Neural cell (in vitro differentiated cells): ENCODE measurements around the gene ITGA11. TPM values are rescaled to one million over a fixed set of nuclear protein-coding genes. Genes with fewer than 3 reads are reported as not detected.

ENCODE experiments used
- H2AFZ ChIP-seq: fragments of 200-600, 300-800 bp; sonication (generic), shearing (Covaris generic); 2 replicates; pipeline ENCODE4 v1.6.0; 2014; ENCODE audit warnings: low read depth, mild to moderate bottlenecking, antibody characterized with exemption, low read length, moderate library complexity
- H3F3A ChIP-seq: fragments of 200-600 bp; shearing (Covaris generic); 2 replicates; pipeline ENCODE4 v1.6.1; 2016; ENCODE audit warnings: mild to moderate bottlenecking, moderate library complexity, mixed read lengths, antibody characterized with exemption, low read length; ENCODE audit not compliant: insufficient read depth, poor library complexity, severe bottlenecking
- H3K27ac ChIP-seq: fragments of 200-600, 300-800 bp; sonication (generic), shearing (Covaris generic); 2 replicates; pipeline ENCODE4 v1.5.1; 2014; ENCODE audit warnings: mild to moderate bottlenecking, low read length, moderate library complexity
- H3K27me3 ChIP-seq: fragments of 300-800, 200-600 bp; sonication (generic), shearing (Covaris generic); 2 replicates; pipeline ENCODE4 v1.6.0; 2014; ENCODE audit warnings: mild to moderate bottlenecking, low read depth, low read length, moderate library complexity; ENCODE audit not compliant: insufficient read depth
- H3K36me3 ChIP-seq: fragments of 300-800, 200-600 bp; sonication (generic), shearing (Covaris generic); 2 replicates; pipeline ENCODE4 v1.5.1; 2014; ENCODE audit warnings: mild to moderate bottlenecking, antibody characterized with exemption, low read length, moderate library complexity; ENCODE audit not compliant: insufficient read depth
- H3K4me2 ChIP-seq: fragments of 300-800, 200-600 bp; sonication (generic), shearing (Covaris generic); 2 replicates; pipeline ENCODE4 v1.6.0; 2014; ENCODE audit warnings: mild to moderate bottlenecking, low read length
- H3K4me3 ChIP-seq: fragments of 300-800, 200-600 bp; sonication (generic), shearing (Covaris generic); 2 replicates; pipeline ENCODE4 v1.5.1; 2014; ENCODE audit warnings: mild to moderate bottlenecking, low read length, moderate library complexity
- H3K79me2 ChIP-seq: fragments of 200-600 bp; shearing (Covaris generic); replicated peaks from 2 replicates; pipeline ENCODE4 v1.6.0; 2014; ENCODE audit warnings: mild to moderate bottlenecking, low read length, moderate library complexity; ENCODE audit not compliant: insufficient read depth
- H3K9ac ChIP-seq: fragments of 300-800, 200-600 bp; sonication (generic), shearing (Covaris generic); 2 replicates; pipeline ENCODE4 v1.6.1; 2016; ENCODE audit warnings: mild to moderate bottlenecking, low read length, mixed read lengths
- H3K9me2 ChIP-seq: fragments of 200-600 bp; shearing (Covaris generic); 2 replicates; pipeline ENCODE4 v1.6.1; 2016; ENCODE audit warnings: mild to moderate bottlenecking, low read length, mixed read lengths; ENCODE audit not compliant: insufficient read depth
- H3K9me3 ChIP-seq: fragments of 200-600, 300-800 bp; sonication (generic), shearing (Covaris generic); 2 replicates; pipeline ENCODE4 v1.6.1; 2016; ENCODE audit warnings: mild to moderate bottlenecking, mixed run types, low read length, moderate library complexity, mixed read lengths
- H4K20me1 ChIP-seq: fragments of 200-600 bp; shearing (Covaris generic); 2 replicates; pipeline ENCODE4 v1.6.1; 2016; ENCODE audit warnings: mild to moderate bottlenecking, mixed run types; ENCODE audit not compliant: insufficient read depth
- CTCF ChIP-seq: fragments of 450-650 bp; IDR thresholded peaks from 2 replicates; pipeline ENCODE4 v1.5.1; 2014; ENCODE audit warnings: antibody characterized with exemption, mild to moderate bottlenecking, moderate library complexity; ENCODE audit not compliant: poor library complexity, severe bottlenecking
- EP300 ChIP-seq: fragments of 450-650 bp; conservative IDR thresholded peaks from 2 replicates; pipeline ENCODE4 v1.6.1; 2014; ENCODE audit warnings: antibody characterized with exemption, mild to moderate bottlenecking, moderate library complexity; ENCODE audit not compliant: poor library complexity, severe bottlenecking
- EZH2 ChIP-seq: fragments of 200-600, 300-800 bp; shearing (Covaris generic), sonication (generic); IDR thresholded peaks from 2 replicates; pipeline ENCODE4 v1.6.1; 2014; ENCODE audit warnings: antibody characterized with exemption, low read length, borderline replicate concordance, mild to moderate bottlenecking; ENCODE audit not compliant: insufficient read depth, poor library complexity, severe bottlenecking
- MXI1 ChIP-seq: fragments of 450-650 bp; conservative IDR thresholded peaks from 2 replicates; pipeline ENCODE4 v1.6.1; 2014; ENCODE audit warnings: antibody characterized with exemption, mild to moderate bottlenecking; ENCODE audit not compliant: poor library complexity, severe bottlenecking
- POLR2AphosphoS5 ChIP-seq: IDR thresholded peaks from 2 replicates; pipeline ENCODE4 v1.6.1; 2012
- RAD21 ChIP-seq: fragments of 450-650 bp; conservative IDR thresholded peaks from 2 replicates; pipeline ENCODE4 v1.6.1; 2014; ENCODE audit warnings: antibody characterized with exemption, mild to moderate bottlenecking, moderate library complexity
- SMC3 ChIP-seq: fragments of 450-650 bp; conservative IDR thresholded peaks from 2 replicates; pipeline ENCODE4 v1.6.1; 2014; ENCODE audit warnings: antibody characterized with exemption, mild to moderate bottlenecking, moderate library complexity; ENCODE audit not compliant: poor library complexity
- TAF1 ChIP-seq: IDR thresholded peaks from 2 replicates; pipeline ENCODE4 v1.6.1; 2012; ENCODE audit warnings: low read depth
- polyA plus RNA-seq: library from polyadenylated mRNA; depleted of rRNA; stranded (reverse); fragments of >200 nt; gene quantifications from 2 replicates; pipeline ENCODE4 v1.2.3, GENCODE V29; 2014
- TF ChIP-seq, protein P1 (sequence below): IDR thresholded peaks from 2 replicates; pipeline ENCODE4 v1.6.1; 2012; ENCODE audit warnings: borderline replicate concordance

The ITGA11 gene
- polyA plus RNA-seq, 1 donor from 2014 or later, result not detected

- Histone ChIP-seq H3K9ac (no peak overlapping the region), H3F3A (no peaks in the 10 kb centered on the region), H3K27ac (no peak overlapping the region), H3K4me2 (no peak overlapping the region), H3K79me2 (no peaks in the 10 kb centered on the region), H3K9me3 (no peaks in the 10 kb centered on the region), H2AFZ (no peak overlapping the region), H3K4me3 (no peak overlapping the region), H4K20me1 (no peaks in the 10 kb centered on the region), H3K9me2 (no peaks in the 10 kb centered on the region), H3K36me3 (no peaks in the 10 kb centered on the region), H3K27me3 (no peaks in the 10 kb centered on the region)
- no peak for TF ChIP-seq CTCF
- TF ChIP-seq, protein P1, sequence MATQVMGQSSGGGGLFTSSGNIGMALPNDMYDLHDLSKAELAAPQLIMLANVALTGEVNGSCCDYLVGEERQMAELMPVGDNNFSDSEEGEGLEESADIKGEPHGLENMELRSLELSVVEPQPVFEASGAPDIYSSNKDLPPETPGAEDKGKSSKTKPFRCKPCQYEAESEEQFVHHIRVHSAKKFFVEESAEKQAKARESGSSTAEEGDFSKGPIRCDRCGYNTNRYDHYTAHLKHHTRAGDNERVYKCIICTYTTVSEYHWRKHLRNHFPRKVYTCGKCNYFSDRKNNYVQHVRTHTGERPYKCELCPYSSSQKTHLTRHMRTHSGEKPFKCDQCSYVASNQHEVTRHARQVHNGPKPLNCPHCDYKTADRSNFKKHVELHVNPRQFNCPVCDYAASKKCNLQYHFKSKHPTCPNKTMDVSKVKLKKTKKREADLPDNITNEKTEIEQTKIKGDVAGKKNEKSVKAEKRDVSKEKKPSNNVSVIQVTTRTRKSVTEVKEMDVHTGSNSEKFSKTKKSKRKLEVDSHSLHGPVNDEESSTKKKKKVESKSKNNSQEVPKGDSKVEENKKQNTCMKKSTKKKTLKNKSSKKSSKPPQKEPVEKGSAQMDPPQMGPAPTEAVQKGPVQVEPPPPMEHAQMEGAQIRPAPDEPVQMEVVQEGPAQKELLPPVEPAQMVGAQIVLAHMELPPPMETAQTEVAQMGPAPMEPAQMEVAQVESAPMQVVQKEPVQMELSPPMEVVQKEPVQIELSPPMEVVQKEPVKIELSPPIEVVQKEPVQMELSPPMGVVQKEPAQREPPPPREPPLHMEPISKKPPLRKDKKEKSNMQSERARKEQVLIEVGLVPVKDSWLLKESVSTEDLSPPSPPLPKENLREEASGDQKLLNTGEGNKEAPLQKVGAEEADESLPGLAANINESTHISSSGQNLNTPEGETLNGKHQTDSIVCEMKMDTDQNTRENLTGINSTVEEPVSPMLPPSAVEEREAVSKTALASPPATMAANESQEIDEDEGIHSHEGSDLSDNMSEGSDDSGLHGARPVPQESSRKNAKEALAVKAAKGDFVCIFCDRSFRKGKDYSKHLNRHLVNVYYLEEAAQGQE, result no peak
- no peak for TF ChIP-seq RAD21
- TF ChIP-seq POLR2AphosphoS5, result no peak
- no peak for TF ChIP-seq SMC3
- TF ChIP-seq EP300, result no peak
- no peak for TF ChIP-seq MXI1
- TF ChIP-seq EZH2, result no peak
- TF ChIP-seq TAF1, result no peak
Observed at GRCh38 chr15:68387381-68388143, 44.4 kb downstream of the ITGA11 start.

- H2AFZ ChIP-seq, result no peak overlapping the region
- no peak for TF ChIP-seq POLR2AphosphoS5
- TF ChIP-seq TAF1, result no peak
- no peak for TF ChIP-seq MXI1
- TF ChIP-seq, protein P1, result no peak
- TF ChIP-seq CTCF, result no peak
- no peaks in the 10 kb centered on the region for H3K79me2 ChIP-seq
Observed at GRCh38 chr15:68386587-68387288, 45.2 kb downstream of the ITGA11 start.

More at GRCh38 chr15:68386587-68387288, 45.2 kb downstream of the ITGA11 start:
- H3F3A ChIP-seq, result no peaks in the 10 kb centered on the region
- H3K27ac ChIP-seq, result no peak overlapping the region
- H3K4me2 ChIP-seq, result no peak overlapping the region
- no peaks in the 10 kb centered on the region for H3K9me3 ChIP-seq
- H4K20me1 ChIP-seq, result no peaks in the 10 kb centered on the region
- H3K9ac ChIP-seq, result no peak overlapping the region
- no peak overlapping the region for H3K4me3 ChIP-seq
- H3K36me3 ChIP-seq, result no peaks in the 10 kb centered on the region
- H3K27me3 ChIP-seq, result no peaks in the 10 kb centered on the region
- no peaks in the 10 kb centered on the region for H3K9me2 ChIP-seq
